Neuronal stem cell (in vitro differentiated cells): Measurements from ENCODE around the gene TUBB4B.
"Not testable (repeated sequence)": the region's sequence is repeated elsewhere in the genome, so short reads cannot be mapped to it uniquely, and the experiment has no call there.

Experiments used
- DNase-seq: peaks from one replicate; pipeline ENCODE4 v3.0.0-alpha.2; 2013; ENCODE audit warnings: low spot score
- H2AFZ ChIP-seq: one replicate; pipeline ENCODE4 v1.6.1; 2013; ENCODE audit warnings: mild to moderate bottlenecking, low read length, inconsistent platforms
- H2AK5ac ChIP-seq: 2 replicates; pipeline ENCODE4 v1.6.1; 2013; ENCODE audit warnings: low read depth, mild to moderate bottlenecking, inconsistent platforms, low read length, moderate library complexity, mixed read lengths
- H2BK120ac ChIP-seq: 2 replicates; pipeline ENCODE4 v1.6.1; 2013; ENCODE audit warnings: low read depth, mild to moderate bottlenecking, inconsistent platforms, low read length, moderate library complexity, mixed read lengths
- H2BK12ac ChIP-seq: one replicate; pipeline ENCODE4 v1.6.1; 2013; ENCODE audit warnings: low read length, inconsistent platforms
- H2BK15ac ChIP-seq: 2 replicates; pipeline ENCODE4 v1.6.1; 2013; ENCODE audit warnings: mild to moderate bottlenecking, low read length, inconsistent platforms, mixed read lengths
- H2BK5ac ChIP-seq: one replicate; pipeline ENCODE4 v1.6.1; 2013; ENCODE audit warnings: inconsistent platforms, mild to moderate bottlenecking, low read length, moderate library complexity
- H3K14ac ChIP-seq: one replicate; pipeline ENCODE4 v1.6.1; 2013; ENCODE audit warnings: low read length, inconsistent platforms
- H3K18ac ChIP-seq: 2 replicates; pipeline ENCODE4 v1.6.1; 2013; ENCODE audit warnings: low read length, inconsistent platforms
- H3K23ac ChIP-seq: 2 replicates; pipeline ENCODE4 v1.6.1; 2013; ENCODE audit warnings: low read depth, mild to moderate bottlenecking, mixed read lengths, low read length, inconsistent platforms; ENCODE audit not compliant: poor library complexity
- H3K27ac ChIP-seq: replicated peaks from 3 replicates; pipeline ENCODE4 v1.5.1; 2013; ENCODE audit warnings: low read length, inconsistent platforms
- H3K27me3 ChIP-seq, 3 experiments: 2 replicates each; pipeline ENCODE4 v1.6.1; 2013; ENCODE audit warnings: low read length in 3 of 3, mild to moderate bottlenecking in 2 of 3, inconsistent platforms in 1 of 3, low read depth in 1 of 3, mixed read lengths in 1 of 3, moderate library complexity in 1 of 3; ENCODE audit not compliant: control insufficient read depth in 3 of 3, insufficient read depth in 3 of 3
- H3K36me3 ChIP-seq, 2 donors: replicated peaks in 1 of 2; 2 replicates each; pipeline ENCODE4 v1.6.1; 2013; ENCODE audit warnings: low read length in 2 of 2; ENCODE audit not compliant: control insufficient read depth in 2 of 2, insufficient read depth in 2 of 2
- H3K4ac ChIP-seq: 2 replicates; pipeline ENCODE4 v1.6.1; 2013; ENCODE audit warnings: inconsistent platforms, mild to moderate bottlenecking, low read length, moderate library complexity
- H3K4me1 ChIP-seq, 2 donors: 1 replicate in 1 of 2; 2 replicates in 1 of 2; pipeline ENCODE4 v1.6.1; 2013; ENCODE audit warnings: low read length in 2 of 2, low read depth in 1 of 2; ENCODE audit not compliant: control insufficient read depth in 2 of 2, insufficient read depth in 1 of 2
- H3K4me2 ChIP-seq: one replicate; pipeline ENCODE4 v1.6.1; 2013; ENCODE audit warnings: mild to moderate bottlenecking, low read length, inconsistent platforms; ENCODE audit not compliant: insufficient read depth, poor library complexity, severe bottlenecking
- H3K4me3 ChIP-seq, 2 donors: 2 replicates each; pipeline ENCODE4 v1.5.1; 2013; ENCODE audit warnings: low read length in 2 of 2, mild to moderate bottlenecking in 2 of 2, inconsistent platforms in 1 of 2, moderate library complexity in 1 of 2
- H3K79me1 ChIP-seq: one replicate; pipeline ENCODE4 v1.6.1; 2013; ENCODE audit warnings: low read depth, mild to moderate bottlenecking, inconsistent platforms, low read length, moderate library complexity
- H3K9ac ChIP-seq: one replicate; pipeline ENCODE4 v1.6.1; 2013; ENCODE audit warnings: mild to moderate bottlenecking, low read depth, low read length, inconsistent platforms; ENCODE audit not compliant: poor library complexity
- H3K9me3 ChIP-seq, 2 donors: replicated peaks in 1 of 2; 2 replicates each; pipeline versions ENCODE3 to v1.6.1; 2013; ENCODE audit warnings: low read length in 2 of 2, mild to moderate bottlenecking in 2 of 2, inconsistent platforms in 1 of 2, low read depth in 1 of 2, mixed read lengths in 1 of 2, moderate library complexity in 1 of 2; ENCODE audit not compliant: control insufficient read depth in 2 of 2, insufficient read depth in 1 of 2
- H4K8ac ChIP-seq: one replicate; pipeline ENCODE4 v1.6.1; 2013; ENCODE audit warnings: low read depth, mild to moderate bottlenecking, inconsistent platforms, low read length, moderate library complexity
- H4K91ac ChIP-seq: one replicate; pipeline ENCODE4 v1.6.1; 2013; ENCODE audit warnings: low read length, low read depth, mild to moderate bottlenecking, inconsistent platforms; ENCODE audit not compliant: poor library complexity
- WGBS, 2 donors: extraction: QIAGEN DNeasy Blood & Tissue Kit; methylation state at CpG; one replicate each; pipeline ENCODE4 v1.1.7; 2013; ENCODE audit warnings: missing lambda C conversion rate in 2 of 2, mixed read lengths in 1 of 2; ENCODE audit not compliant: insufficient read length in 2 of 2, insufficient replicate concordance in 1 of 2; ENCODE audit errors: extremely low coverage in 2 of 2; 5-methylcytosine and 5-hydroxymethylcytosine counted together

The TUBB4B gene

GRCh38 chr9:137242269-137243203 is 1.4 kb downstream of the TUBB4B start:
- H3K4me2 ChIP-seq, result peak overlapping the region; percentile 84
- peaks cover 0 to 2% (median 0%) of the 10 kb centered on the region in 3 experiments for H3K27me3 ChIP-seq
- H3K14ac ChIP-seq, result no peak overlapping the region
- peak overlapping the region; percentile 90 to 96 for H3K4me3 ChIP-seq
- no peak overlapping the region for H2AK5ac ChIP-seq
- H2BK5ac ChIP-seq, result no peak overlapping the region
- peaks cover 18 to 20% of the 10 kb centered on the region in 2 donors for H3K4me1 ChIP-seq
- no peak overlapping the region for H2AFZ ChIP-seq
- no peak overlapping the region for H2BK12ac ChIP-seq
- no peak overlapping the region for H4K91ac ChIP-seq
- WGBS, 2 donors, result no CpG with 5 or more reads among the region's 36 CpGs
- no peak for DNase-seq
- H3K4ac ChIP-seq, result no peak overlapping the region
- no peak overlapping the region for H2BK120ac ChIP-seq
- H3K36me3 ChIP-seq, result peaks cover 19 to 32% of the 10 kb centered on the region in 2 donors
- no peak overlapping the region for H3K18ac ChIP-seq
- H3K79me1 ChIP-seq, result peaks cover 27% of the 10 kb centered on the region
- H2BK15ac ChIP-seq, result no peak overlapping the region
- H3K9me3 ChIP-seq, result no peaks in the 10 kb centered on the region
- peak overlapping the region; percentile 45 for H3K9ac ChIP-seq
- H4K8ac ChIP-seq, result no peak overlapping the region
- no peak overlapping the region for H3K27ac ChIP-seq
- H3K23ac ChIP-seq, result peak overlapping the region; percentile 83

- not testable (repeated sequence) for H3K4ac ChIP-seq, H2BK15ac ChIP-seq, H3K27ac ChIP-seq, H2BK12ac ChIP-seq, H3K14ac ChIP-seq, DNase-seq, H3K27me3 ChIP-seq, H2AK5ac ChIP-seq, H4K91ac ChIP-seq, H3K18ac ChIP-seq, H3K9me3 ChIP-seq, H2BK120ac ChIP-seq, H3K4me2 ChIP-seq, H2AFZ ChIP-seq, H2BK5ac ChIP-seq
- H3K9ac ChIP-seq, result peak overlapping the region; percentile 70
- peaks cover 18 to 24% of the 10 kb centered on the region in 2 donors for H3K4me1 ChIP-seq
- WGBS, 2 donors, result no CpG with 5 or more reads among the region's 18 CpGs
- H3K23ac ChIP-seq, result peak overlapping the region; percentile 95
- H4K8ac ChIP-seq, result peak overlapping the region; percentile 43
- H3K79me1 ChIP-seq, result peaks cover 23% of the 10 kb centered on the region
- H3K4me3 ChIP-seq, result peak overlapping the region in 1 of 2 donors; percentile 25
- H3K36me3 ChIP-seq, result peaks cover 19 to 32% of the 10 kb centered on the region in 2 donors
Measured at GRCh38 chr9:137243266-137243625, 2.2 kb downstream of the TUBB4B start.

DNA sequence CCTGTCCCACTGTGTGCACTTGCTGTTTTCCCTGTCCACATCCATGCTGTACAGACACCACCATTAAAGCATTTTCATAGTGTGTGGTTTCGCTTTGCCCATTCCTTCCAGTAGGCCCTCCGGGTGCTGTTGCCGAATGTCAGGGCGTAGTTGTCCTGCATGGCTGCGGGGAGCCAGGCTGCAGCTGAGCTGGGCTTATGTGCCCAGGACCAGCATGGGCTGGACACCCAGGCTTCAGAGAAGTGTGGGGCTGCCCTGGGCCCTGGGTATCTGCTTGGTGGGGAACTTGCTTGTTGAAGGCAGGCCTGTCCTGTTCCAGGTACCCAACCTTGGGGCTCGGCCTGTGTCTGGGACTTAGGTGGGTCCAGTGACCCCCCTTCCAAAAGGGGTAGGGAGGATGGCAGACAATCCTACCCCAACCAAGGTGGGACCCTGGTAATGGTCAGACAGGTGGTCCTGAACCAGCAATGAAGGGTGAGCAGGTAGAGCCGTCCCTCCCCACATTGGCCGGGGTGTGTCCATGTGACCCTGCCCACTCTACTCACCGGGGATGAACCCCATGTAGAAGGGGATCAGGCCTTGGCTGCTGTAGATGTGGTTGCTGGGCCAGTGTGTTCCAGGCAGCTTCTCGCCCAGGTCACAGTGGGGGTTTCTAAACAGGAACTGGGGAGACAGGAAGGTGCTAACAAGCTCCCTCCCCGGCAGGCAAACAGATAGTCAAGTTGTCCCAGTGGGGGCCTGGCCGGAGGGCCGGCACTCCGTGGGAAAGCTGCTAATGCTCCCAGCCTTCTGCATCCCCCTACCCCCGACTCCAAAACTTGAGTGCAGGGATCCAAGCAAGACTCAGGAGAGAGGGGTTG is 2.8 kb downstream of the TUBB4B start:
- Histone ChIP-seq H2AFZ (no peak overlapping the region), H2BK5ac (no peak overlapping the region), H3K14ac (no peak overlapping the region), H3K4me2 (peak overlapping the region; percentile 18), H4K8ac (no peak overlapping the region), H4K91ac (no peak overlapping the region), H2AK5ac (peak overlapping the region; percentile 15), H3K9ac (peak overlapping the region; percentile 70), H3K36me3 (peaks cover 19 to 29% of the 10 kb centered on the region in 2 donors), H2BK120ac (no peak overlapping the region), H3K27me3 (peaks cover 0 to 2% (median 0%) of the 10 kb centered on the region in 3 experiments), H3K27ac (no peak overlapping the region), H3K9me3 (no peaks in the 10 kb centered on the region), H3K4ac (no peak overlapping the region), H2BK12ac (no peak overlapping the region), H3K23ac (peak overlapping the region; percentile 95), H3K4me3 (peak overlapping the region in 1 of 2 donors; percentile 25), H2BK15ac (peak overlapping the region; percentile 49), H3K4me1 (peaks cover 16 to 22% of the 10 kb centered on the region in 2 donors), H3K18ac (no peak overlapping the region), H3K79me1 (peaks cover 20% of the 10 kb centered on the region)
- no peak for DNase-seq
- no CpG with 5 or more reads among the region's 15 CpGs for WGBS, 2 donors
